Measurements from ENCODE around the gene CNIH1. TPM values are rescaled to one million over a fixed set of nuclear protein-coding genes. Genes with fewer than 3 reads are reported as not detected.

The CNIH1 gene
- total RNA-seq, 6 experiments from 2014 or later = 95.9 to 209 (median 157) TPM

DNA sequence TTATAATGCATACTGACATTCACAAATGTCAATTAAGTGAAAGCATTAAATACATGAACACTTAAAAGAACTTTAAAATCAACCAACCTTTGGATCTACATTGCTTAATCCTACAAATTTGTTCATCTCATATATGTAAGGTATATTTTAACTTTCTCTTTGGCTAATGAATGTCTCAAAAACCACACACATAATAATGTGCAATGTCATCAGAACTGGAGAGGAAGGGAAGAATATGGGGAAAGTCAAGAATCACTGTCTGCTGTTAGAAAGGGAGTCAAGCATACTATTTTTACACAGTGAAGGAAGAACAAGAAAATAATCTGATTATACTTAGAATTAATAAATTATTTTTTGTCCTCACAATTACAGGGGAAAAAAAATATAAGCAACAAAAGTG, 42.7 kb upstream of the CNIH1 start:
- no peak for ATAC-seq
- no peaks in the 10 kb centered on the region for H3K9me3 ChIP-seq
- no peak for TF ChIP-seq POLR2A (IDR thresholded peaks at IDR 0.05)
- TF ChIP-seq, protein P1, sequence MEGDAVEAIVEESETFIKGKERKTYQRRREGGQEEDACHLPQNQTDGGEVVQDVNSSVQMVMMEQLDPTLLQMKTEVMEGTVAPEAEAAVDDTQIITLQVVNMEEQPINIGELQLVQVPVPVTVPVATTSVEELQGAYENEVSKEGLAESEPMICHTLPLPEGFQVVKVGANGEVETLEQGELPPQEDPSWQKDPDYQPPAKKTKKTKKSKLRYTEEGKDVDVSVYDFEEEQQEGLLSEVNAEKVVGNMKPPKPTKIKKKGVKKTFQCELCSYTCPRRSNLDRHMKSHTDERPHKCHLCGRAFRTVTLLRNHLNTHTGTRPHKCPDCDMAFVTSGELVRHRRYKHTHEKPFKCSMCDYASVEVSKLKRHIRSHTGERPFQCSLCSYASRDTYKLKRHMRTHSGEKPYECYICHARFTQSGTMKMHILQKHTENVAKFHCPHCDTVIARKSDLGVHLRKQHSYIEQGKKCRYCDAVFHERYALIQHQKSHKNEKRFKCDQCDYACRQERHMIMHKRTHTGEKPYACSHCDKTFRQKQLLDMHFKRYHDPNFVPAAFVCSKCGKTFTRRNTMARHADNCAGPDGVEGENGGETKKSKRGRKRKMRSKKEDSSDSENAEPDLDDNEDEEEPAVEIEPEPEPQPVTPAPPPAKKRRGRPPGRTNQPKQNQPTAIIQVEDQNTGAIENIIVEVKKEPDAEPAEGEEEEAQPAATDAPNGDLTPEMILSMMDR (IDR thresholded peaks at IDR 0.05) = no peak
- intact Hi-C loops (cut with DNase I) = no loop called here
- H3K27ac ChIP-seq = peak overlapping the region in 1 of 3 donors; percentile 0
- no peak overlapping the region for H3K4me3 ChIP-seq
- no peaks in the 10 kb centered on the region for H3K27me3 ChIP-seq
- H3K36me3 ChIP-seq = peaks cover 0 to 15% (median under 1%) of the 10 kb centered on the region in 4 donors
- H3K4me1 ChIP-seq = peaks cover 0 to 24% (median 11%) of the 10 kb centered on the region in 4 donors
- no peak for DNase-seq

DNA sequence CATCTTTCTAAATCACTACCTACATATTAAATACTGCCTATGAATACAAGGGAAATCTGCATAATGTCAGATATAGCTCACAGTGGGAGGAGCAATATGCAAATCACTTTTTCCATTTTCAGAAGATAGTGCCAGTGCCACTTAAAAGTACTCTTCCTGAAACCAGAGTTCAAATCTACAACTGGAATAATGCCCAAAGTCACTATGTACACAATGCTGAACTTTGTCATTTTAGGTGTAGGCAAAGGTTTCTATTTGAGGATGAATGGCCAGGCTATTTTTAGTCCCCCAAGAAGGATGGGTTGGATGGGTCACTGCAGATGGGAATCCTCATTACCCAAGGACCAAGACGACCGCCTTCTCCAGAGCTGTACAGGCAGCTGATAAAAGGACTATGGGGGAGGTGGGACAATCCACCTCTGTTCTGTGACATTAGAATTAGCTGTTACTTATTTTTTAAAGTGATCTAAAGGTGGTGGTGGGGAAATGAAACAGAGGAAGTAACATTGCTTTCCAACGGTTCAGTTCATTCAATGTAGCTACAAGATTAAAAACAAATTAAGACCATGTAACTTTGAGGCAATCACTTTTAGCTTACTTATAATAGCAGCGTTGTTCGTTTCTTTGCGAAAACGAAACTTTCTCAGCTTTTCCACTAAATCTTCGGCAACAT, 42.0 kb upstream of the CNIH1 start:
- Histone ChIP-seq H3K27me3 (no peaks in the 10 kb centered on the region), H3K36me3 (peaks cover 0 to 15% (median under 1%) of the 10 kb centered on the region in 4 donors), H3K4me3 (no peak overlapping the region), H3K4me1 (peaks cover 0 to 24% (median 11%) of the 10 kb centered on the region in 4 donors), H3K27ac (peak overlapping the region in 1 of 3 donors; percentile 30), H3K9me3 (no peaks in the 10 kb centered on the region)
- no peak for DNase-seq
- TF ChIP-seq POLR2A (IDR thresholded peaks at IDR 0.05) = no peak
- TF ChIP-seq, protein P1 (IDR thresholded peaks at IDR 0.05) = no peak
- WGBS (ENCODE audit: insufficient coverage, low coverage, low lambda C conversion rate, missing lambda C conversion rate) = 55% methylated on average over 8 of the region's 8 CpGs
- intact Hi-C loops (cut with DNase I) = no loop called here
- peak; percentile 91 to 97 (median 94) for ATAC-seq

DNA sequence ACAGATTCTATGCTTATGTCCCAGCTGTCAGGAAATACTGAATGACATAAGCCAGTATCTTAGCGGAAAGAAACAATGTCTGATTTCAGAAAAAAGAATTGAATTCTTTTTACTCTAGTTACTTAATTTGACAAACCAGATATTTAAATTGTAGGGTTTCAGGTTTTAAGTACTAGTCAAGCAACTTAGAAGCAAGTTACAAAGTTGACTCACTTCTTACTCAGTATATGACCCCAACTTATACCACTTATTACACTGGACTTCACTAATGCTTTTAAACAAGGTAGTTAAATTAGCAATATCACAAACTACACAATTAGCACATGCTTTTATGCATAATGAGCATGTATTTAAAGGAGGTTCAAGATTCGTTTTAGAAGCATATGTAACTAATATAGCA, 40.5 kb upstream of the CNIH1 start:
- no peaks in the 10 kb centered on the region for H3K27me3 ChIP-seq
- peaks cover 0 to 15% (median 2%) of the 10 kb centered on the region in 4 donors for H3K36me3 ChIP-seq
- TF ChIP-seq, protein P1 (IDR thresholded peaks at IDR 0.05) = no peak
- no peak for TF ChIP-seq POLR2A (IDR thresholded peaks at IDR 0.05)
- ATAC-seq (no peak), DNase-seq (no peak)
- intact Hi-C loops (cut with DNase I) = no loop called here
- no peaks in the 10 kb centered on the region for H3K9me3 ChIP-seq
- 94% methylated on average over 2 of the region's 2 CpGs for WGBS (ENCODE audit: insufficient coverage, low coverage, low lambda C conversion rate, missing lambda C conversion rate)
- H3K4me1 ChIP-seq = peaks cover 0 to 17% (median 7%) of the 10 kb centered on the region in 4 donors
- H3K27ac ChIP-seq = no peak overlapping the region
- H3K4me3 ChIP-seq = no peak overlapping the region

DNA sequence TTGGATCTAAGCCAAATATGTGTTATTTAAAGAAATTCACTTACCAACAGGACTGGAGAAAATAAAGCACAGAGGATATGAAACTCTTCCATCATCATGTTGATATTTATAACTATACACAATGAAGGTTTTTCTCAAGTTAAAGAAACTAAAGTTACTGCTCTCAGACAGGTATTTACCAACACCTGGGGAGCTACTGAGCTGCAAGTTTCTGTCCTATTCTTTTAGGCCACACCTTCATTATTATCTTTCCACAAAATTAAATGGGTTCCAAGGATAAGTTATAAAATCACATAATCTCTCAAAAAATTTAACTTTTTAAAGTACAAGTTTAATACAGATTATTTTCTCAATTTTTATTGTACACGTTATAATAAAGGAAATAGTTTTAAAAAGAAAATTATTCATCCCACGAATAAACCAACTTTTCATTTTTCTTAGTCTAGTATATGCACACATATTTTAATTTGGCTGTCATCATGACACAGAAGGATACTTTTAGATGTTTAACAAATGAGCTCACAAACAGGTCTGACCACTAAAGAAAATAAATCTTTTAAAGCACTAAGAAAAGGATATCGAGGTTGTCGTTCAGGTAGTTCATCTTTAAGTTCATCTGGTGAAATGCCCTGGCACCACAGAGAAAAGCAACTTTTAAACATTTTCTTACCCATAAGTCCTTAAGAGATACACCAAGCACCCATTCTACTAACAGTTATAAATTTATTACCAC, 39.8 kb upstream of the CNIH1 start:
- Histone ChIP-seq H3K4me3 (no peak overlapping the region), H3K9me3 (no peaks in the 10 kb centered on the region), H3K36me3 (peaks cover 0 to 15% (median 2%) of the 10 kb centered on the region in 4 donors), H3K4me1 (peaks cover 0 to 17% (median 7%) of the 10 kb centered on the region in 4 donors), H3K27ac (no peak overlapping the region), H3K27me3 (no peaks in the 10 kb centered on the region)
- TF ChIP-seq, protein P1 (IDR thresholded peaks at IDR 0.05) = no peak
- no peak for TF ChIP-seq POLR2A (IDR thresholded peaks at IDR 0.05)
- 92% methylated on average over 4 of the region's 4 CpGs for WGBS (ENCODE audit: insufficient coverage, low coverage, low lambda C conversion rate, missing lambda C conversion rate)
- intact Hi-C loops (cut with DNase I) = no loop called here
- ATAC-seq = no peak
- DNase-seq = no peak
